ENCODE measurements around the gene MSX2. TPM values are rescaled to one million over a fixed set of nuclear protein-coding genes. Genes with fewer than 3 reads are reported as not detected.

MSX2 gene
- total and polyA plus RNA-seq, 9 of the 15 experiments (the other 6 are each of a cell fraction or from before 2014, with no cell fraction given) = not detected

DNA sequence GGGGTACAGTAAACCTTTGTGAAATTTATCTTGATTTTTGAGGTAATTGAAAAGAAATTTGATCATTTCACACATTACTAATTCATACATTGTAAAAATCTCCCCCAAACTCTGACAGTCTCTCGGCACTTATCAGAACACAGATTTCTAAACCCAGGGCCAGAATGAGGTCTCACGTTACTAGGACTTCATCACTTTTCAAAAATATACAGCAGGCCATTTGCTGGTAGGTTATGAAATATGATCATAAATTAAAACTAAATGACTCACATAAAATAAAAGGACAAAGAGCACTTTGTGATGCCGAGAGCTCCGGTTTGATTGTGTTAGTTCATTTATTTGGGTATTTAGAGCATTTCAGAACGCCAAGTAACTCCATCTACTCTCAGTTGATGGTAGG lies 17.0 kb downstream of the MSX2 start (continued):
- TF ChIP-seq, protein P1, sequence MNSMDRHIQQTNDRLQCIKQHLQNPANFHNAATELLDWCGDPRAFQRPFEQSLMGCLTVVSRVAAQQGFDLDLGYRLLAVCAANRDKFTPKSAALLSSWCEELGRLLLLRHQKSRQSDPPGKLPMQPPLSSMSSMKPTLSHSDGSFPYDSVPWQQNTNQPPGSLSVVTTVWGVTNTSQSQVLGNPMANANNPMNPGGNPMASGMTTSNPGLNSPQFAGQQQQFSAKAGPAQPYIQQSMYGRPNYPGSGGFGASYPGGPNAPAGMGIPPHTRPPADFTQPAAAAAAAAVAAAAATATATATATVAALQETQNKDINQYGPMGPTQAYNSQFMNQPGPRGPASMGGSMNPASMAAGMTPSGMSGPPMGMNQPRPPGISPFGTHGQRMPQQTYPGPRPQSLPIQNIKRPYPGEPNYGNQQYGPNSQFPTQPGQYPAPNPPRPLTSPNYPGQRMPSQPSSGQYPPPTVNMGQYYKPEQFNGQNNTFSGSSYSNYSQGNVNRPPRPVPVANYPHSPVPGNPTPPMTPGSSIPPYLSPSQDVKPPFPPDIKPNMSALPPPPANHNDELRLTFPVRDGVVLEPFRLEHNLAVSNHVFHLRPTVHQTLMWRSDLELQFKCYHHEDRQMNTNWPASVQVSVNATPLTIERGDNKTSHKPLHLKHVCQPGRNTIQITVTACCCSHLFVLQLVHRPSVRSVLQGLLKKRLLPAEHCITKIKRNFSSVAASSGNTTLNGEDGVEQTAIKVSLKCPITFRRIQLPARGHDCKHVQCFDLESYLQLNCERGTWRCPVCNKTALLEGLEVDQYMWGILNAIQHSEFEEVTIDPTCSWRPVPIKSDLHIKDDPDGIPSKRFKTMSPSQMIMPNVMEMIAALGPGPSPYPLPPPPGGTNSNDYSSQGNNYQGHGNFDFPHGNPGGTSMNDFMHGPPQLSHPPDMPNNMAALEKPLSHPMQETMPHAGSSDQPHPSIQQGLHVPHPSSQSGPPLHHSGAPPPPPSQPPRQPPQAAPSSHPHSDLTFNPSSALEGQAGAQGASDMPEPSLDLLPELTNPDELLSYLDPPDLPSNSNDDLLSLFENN (IDR thresholded peaks at IDR 0.05; ENCODE audit: low read depth in 2 of 2, low read length in 2 of 2) = no peak
- no peak for TF ChIP-seq U2AF1 (optimal IDR thresholded peaks at IDR 0.05; ENCODE audit: low read depth, low read length)
- no peak for TF ChIP-seq SPI1 (IDR thresholded peaks at IDR 0.05; ENCODE audit: borderline replicate concordance, low read depth, low read length)

DNA sequence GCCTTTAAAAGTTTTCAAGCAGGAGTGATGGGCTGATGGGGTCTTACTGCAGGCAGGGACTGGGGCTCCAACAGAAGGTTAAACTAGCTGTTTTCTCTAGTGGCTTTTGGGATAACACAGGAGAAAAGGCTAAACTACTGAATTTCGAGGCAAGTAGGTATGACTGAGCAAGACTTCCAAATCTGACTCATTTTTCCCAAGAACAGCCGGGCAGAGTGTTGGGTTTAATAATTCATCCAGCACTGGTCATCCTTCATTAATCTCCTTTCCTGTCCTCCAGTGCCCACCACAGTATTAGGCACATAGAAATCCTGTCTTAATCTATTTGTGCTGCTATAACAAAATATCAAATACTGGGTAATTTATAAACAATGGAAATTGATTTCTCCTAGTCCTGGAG lies 20.5 kb downstream of the MSX2 start:
- CTCF ChIA-PET (ENCODE audit: low intra/inter-chr PET ratio) = no interaction called here
- H3K9me3 ChIP-seq (replicated peaks; ENCODE audit: control insufficient read depth, insufficient read depth, low read depth, low read length) = no peaks in the 10 kb centered on the region
- intact Hi-C loops (cut with micrococcal nuclease) = no loop called here
- no peak overlapping the region for H2AFZ ChIP-seq (ENCODE audit: low read depth, low read length)
- POLR2A ChIA-PET = no interaction called here
- no peak overlapping the region for H3K4me3 ChIP-seq
- H3K27me3 ChIP-seq (ENCODE audit: control insufficient read depth in 2 of 2, insufficient read depth in 2 of 2, low read length in 2 of 2) = peaks cover 0 to under 1% of the 10 kb centered on the region in 2 experiments; a peak in 2 of 5 replicates
- H3K9ac ChIP-seq (ENCODE audit: insufficient read depth in 1 of 2, low read depth in 2 of 2, low read length in 2 of 2) = no peak overlapping the region
- no peaks in the 10 kb centered on the region for H3K4me1 ChIP-seq (replicated peaks in 1 of 2; ENCODE audit: control insufficient read depth in 2 of 2, insufficient read depth in 2 of 2, low read length in 2 of 2)
- no TSS peak for BruUV-seq (replicated peaks)
- H3K36me3 ChIP-seq (ENCODE audit: control insufficient read depth, insufficient read depth, low read length) = no peaks in the 10 kb centered on the region
- ATAC-seq = no peak
- no peak overlapping the region for H3K27ac ChIP-seq (ENCODE audit: extremely low read depth, low read depth, low read length)
- H3K9me1 ChIP-seq (ENCODE audit: control insufficient read depth, insufficient read depth, low read length) = no peaks in the 10 kb centered on the region
- H4K20me1 ChIP-seq (replicated peaks; ENCODE audit: control insufficient read depth, insufficient read depth, low read length) = no peaks in the 10 kb centered on the region
- WGBS (ENCODE audit: insufficient coverage, low coverage, missing lambda C conversion rate) = 0% methylated on average over 2 of the region's 2 CpGs
- in situ Hi-C loops (cut with MboI) = no loop called here
- no peaks in the 10 kb centered on the region for H3K79me2 ChIP-seq (ENCODE audit: control insufficient read depth, insufficient read depth, low read length)
- H3K4me2 ChIP-seq (ENCODE audit: insufficient read depth, low read length) = no peak overlapping the region
- no peak for FAIRE-seq
- DNase-seq (ENCODE audit: extremely low read depth in 1 of 4, low spot score in 3 of 4) = no peak
- no peak for TF ChIP-seq ARHGAP35 (IDR thresholded peaks at IDR 0.05; ENCODE audit: partially characterized antibody)
- TF ChIP-seq, protein P2, sequence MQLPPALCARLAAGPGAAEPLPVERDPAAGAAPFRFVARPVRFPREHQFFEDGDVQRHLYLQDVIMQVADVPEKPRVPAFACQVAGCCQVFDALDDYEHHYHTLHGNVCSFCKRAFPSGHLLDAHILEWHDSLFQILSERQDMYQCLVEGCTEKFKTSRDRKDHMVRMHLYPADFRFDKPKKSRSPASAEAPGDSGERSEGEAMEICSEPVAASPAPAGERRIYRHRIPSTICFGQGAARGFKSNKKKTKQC (CRISPR knock-in tag; IDR thresholded peaks at IDR 0.05) = no peak
- TF ChIP-seq, protein P3, sequence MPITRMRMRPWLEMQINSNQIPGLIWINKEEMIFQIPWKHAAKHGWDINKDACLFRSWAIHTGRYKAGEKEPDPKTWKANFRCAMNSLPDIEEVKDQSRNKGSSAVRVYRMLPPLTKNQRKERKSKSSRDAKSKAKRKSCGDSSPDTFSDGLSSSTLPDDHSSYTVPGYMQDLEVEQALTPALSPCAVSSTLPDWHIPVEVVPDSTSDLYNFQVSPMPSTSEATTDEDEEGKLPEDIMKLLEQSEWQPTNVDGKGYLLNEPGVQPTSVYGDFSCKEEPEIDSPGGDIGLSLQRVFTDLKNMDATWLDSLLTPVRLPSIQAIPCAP (CRISPR knock-in tag; IDR thresholded peaks at IDR 0.05; ENCODE audit: borderline replicate concordance) = no peak
- no peak for TF ChIP-seq ZNF586 (CRISPR knock-in tag; conservative IDR thresholded peaks at IDR 0.05)
- no peak for TF ChIP-seq EWSR1 (IDR thresholded peaks at IDR 0.05; ENCODE audit: borderline replicate concordance, low read depth, partially characterized antibody)
- TF ChIP-seq TEAD4 (IDR thresholded peaks at IDR 0.05; ENCODE audit: low read length) = no peak
- TF ChIP-seq TEAD4 (CRISPR knock-in tag; IDR thresholded peaks at IDR 0.05; ENCODE audit: borderline replicate concordance) = no peak
- no peak for TF ChIP-seq PHF8 (IDR thresholded peaks at IDR 0.05; ENCODE audit: borderline replicate concordance, low read length)
- TF ChIP-seq HMG20B (CRISPR knock-in tag; IDR thresholded peaks at IDR 0.05) = no peak
- TF ChIP-seq ZNF217 (CRISPR knock-in tag; IDR thresholded peaks at IDR 0.05) = no peak
- TF ChIP-seq GTF2E2 (tag; IDR thresholded peaks at IDR 0.05) = no peak
- no peak for TF ChIP-seq RBM15 (IDR thresholded peaks at IDR 0.05; ENCODE audit: insufficient read depth, low read length)
- no peak for TF ChIP-seq CHD1 (IDR thresholded peaks at IDR 0.05; ENCODE audit: low read length)
- TF ChIP-seq CBFA2T2 (conservative IDR thresholded peaks at IDR 0.05) = no peak
- TF ChIP-seq STAG1 (CRISPR knock-in tag; IDR thresholded peaks at IDR 0.05; ENCODE audit: borderline replicate concordance) = no peak
